Right lobe of liver (tissue), 6 donors: ENCODE measurements around the gene TEDC2. TPM values are rescaled to one million over a fixed set of nuclear protein-coding genes. Genes with fewer than 3 reads are reported as not detected.

Experiments
- ATAC-seq, 4 donors: fragments of 200-7000 bp; cut with Tn5 transposase; one replicate each; pipeline ENCODE4 v1.9.1; 2020; ENCODE audit warnings: mild to moderate bottlenecking in 4 of 4, moderate library complexity in 4 of 4
- DNase-seq, 3 donors: peaks; one replicate each; pipeline ENCODE4 v3.0.0-alpha.2; 2020
- H3K27ac ChIP-seq, 3 donors: fragments of 200-600 bp; one replicate each; pipeline ENCODE4 v1.8.0; 2022
- H3K27me3 ChIP-seq, 2 donors: fragments of 200-600 bp; one replicate each; pipeline ENCODE4 v1.8.0; 2022
- H3K36me3 ChIP-seq, 4 donors: fragments of 200-600 bp; sonication (generic) in 1 of 4; one replicate each; pipeline versions ENCODE4 v1.5.1 to v1.8.0; 2017 to 2022; ENCODE audit warnings: control low read depth in 1 of 4
- H3K4me1 ChIP-seq, 4 donors: fragments of 200-600 bp; sonication (generic) in 1 of 4; one replicate each; pipeline versions ENCODE4 v1.5.1 to v1.8.0; 2017 to 2022; ENCODE audit warnings: control low read depth in 1 of 4
- H3K4me3 ChIP-seq, 3 donors: fragments of 200-600 bp; one replicate each; pipeline ENCODE4 v1.8.0; 2022
- H3K9me3 ChIP-seq, 4 donors: fragments of 200-600 bp; sonication (generic) in 1 of 4; one replicate each; pipeline versions ENCODE4 v1.5.1 to v1.8.0; 2017 to 2022; ENCODE audit warnings: control low read depth in 1 of 4
- POLR2A ChIP-seq: fragments of 450-650 bp; IDR thresholded peaks from one replicate; pipeline ENCODE4 v1.6.1; 2017; ENCODE audit warnings: antibody characterized with exemption, mild to moderate bottlenecking
- WGBS: methylation state at CpG from one replicate; pipeline ENCODE4 v1.1.6; 2018; ENCODE audit warnings: low coverage, low lambda C conversion rate; ENCODE audit not compliant: insufficient coverage; ENCODE audit errors: missing lambda C conversion rate; 5-methylcytosine and 5-hydroxymethylcytosine counted together
- intact Hi-C, 2 donors: fragments of 100-400 bp; cut with DNase I; formaldehyde crosslinking; loops; one replicate each; pipeline versions ENCODE4 v1.11.2 to v1.14.1; 2022
- total RNA-seq, 6 experiments: library from RNA; depleted of rRNA in 2 of 6; stranded (reverse); fragments of >200 nt in 2 of 6; fragmentation: NEBNext Ultra II Directional in 3 of 6; extraction: Animal tissue kit (Norgen Biotek cat#: 25700) in 3 of 6; gene quantifications; one replicate each; pipeline versions ENCODE4 v1.1.0 to v1.2.4, GENCODE V29; 2016 to 2023
- TF ChIP-seq, protein P1 (sequence below), 4 donors: fragments of 200-600 bp in 3 of 4; fragments of 450-650 bp in 1 of 4; IDR thresholded peaks; one replicate each; pipeline versions ENCODE4 v1.5.1 to v1.8.0; 2016 to 2022; ENCODE audit warnings: antibody characterized with exemption in 4 of 4, mild to moderate bottlenecking in 2 of 4
- donor health status: DM: no; HTN: yes; CAD: no.
- donor health status: DM: no; HTN: no; CAD: no.
- donor health status: DM: no; HTN: no; CAD: no.
- donor health status: DM: no; HTN: yes; CAD: no.
- donor health status: DM: no; HTN: yes; CAD: no.

The TEDC2 gene
- total RNA-seq, 6 experiments from 2014 or later = 0.35 to 2.8 (median 0.87) TPM

DNA sequence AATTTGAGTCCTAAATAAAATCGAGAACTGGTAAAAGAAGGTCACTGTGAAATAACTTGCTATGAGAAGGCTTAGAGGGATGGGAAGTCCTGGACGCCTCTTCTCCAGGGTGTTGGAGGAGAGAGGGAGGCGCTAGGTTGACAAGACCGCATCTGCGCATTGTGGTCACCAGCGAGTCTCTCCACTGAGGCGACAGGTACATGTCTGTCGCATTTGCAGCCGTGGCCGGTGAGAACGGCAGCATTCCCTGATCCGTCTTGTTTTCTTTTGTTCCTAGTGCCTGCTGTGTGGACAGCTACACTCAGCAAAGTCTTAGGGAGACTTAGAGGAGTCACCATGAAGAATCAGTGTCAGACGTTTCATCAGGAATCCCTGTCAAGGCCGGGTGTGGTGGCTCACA is 45.8 kb downstream of the TEDC2 start:
- Histone ChIP-seq H3K9me3 (no peaks in the 10 kb centered on the region), H3K27ac (no peak overlapping the region), H3K27me3 (no peaks in the 10 kb centered on the region), H3K4me1 (peaks cover 0 to 18% (median 9%) of the 10 kb centered on the region in 4 donors), H3K36me3 (no peaks in the 10 kb centered on the region), H3K4me3 (no peak overlapping the region)
- TF ChIP-seq, protein P1, sequence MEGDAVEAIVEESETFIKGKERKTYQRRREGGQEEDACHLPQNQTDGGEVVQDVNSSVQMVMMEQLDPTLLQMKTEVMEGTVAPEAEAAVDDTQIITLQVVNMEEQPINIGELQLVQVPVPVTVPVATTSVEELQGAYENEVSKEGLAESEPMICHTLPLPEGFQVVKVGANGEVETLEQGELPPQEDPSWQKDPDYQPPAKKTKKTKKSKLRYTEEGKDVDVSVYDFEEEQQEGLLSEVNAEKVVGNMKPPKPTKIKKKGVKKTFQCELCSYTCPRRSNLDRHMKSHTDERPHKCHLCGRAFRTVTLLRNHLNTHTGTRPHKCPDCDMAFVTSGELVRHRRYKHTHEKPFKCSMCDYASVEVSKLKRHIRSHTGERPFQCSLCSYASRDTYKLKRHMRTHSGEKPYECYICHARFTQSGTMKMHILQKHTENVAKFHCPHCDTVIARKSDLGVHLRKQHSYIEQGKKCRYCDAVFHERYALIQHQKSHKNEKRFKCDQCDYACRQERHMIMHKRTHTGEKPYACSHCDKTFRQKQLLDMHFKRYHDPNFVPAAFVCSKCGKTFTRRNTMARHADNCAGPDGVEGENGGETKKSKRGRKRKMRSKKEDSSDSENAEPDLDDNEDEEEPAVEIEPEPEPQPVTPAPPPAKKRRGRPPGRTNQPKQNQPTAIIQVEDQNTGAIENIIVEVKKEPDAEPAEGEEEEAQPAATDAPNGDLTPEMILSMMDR (IDR thresholded peaks at IDR 0.05) = no peak
- TF ChIP-seq POLR2A = no peak
- no peak for DNase-seq
- ATAC-seq = no peak
- 91% methylated on average over 8 of the region's 14 CpGs for WGBS
- intact Hi-C loops = loop anchor here (10.0 kb wide), 1 partner anchor 311 kb away; the partner anchor contains the start of gene CASKIN1 (in 2 of the 2)

DNA sequence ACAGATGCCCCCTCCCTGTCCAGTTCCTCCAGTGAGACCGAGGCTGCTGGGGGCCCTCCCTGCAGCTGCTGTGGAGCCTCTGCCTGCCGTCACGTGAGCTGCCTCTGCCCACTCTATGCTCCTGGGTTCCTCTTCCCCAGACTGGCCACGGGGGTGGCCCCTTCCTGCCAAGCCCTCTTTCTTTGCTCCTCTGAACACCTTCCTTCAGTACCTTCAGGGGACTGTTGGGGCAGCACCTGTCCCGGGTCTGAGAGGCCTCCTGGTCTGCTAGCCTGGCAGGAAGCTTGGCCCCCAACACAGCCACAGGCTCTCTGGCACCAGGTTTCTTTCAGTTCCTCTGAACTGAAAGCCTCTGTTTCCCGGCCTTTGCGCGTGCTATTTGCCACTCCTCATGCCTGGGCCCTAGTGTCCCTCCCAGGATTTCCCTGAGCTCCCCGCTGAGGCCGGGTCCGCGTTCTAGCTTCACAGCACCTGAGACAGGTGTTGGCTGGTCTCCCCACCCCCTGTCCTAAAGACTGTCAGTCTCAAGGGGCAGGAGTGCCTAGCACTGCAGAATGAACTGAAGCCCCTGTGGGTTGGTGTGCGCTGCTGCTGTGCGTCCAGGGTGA is 47.2 kb downstream of the TEDC2 start:
- ATAC-seq = peak; percentile 9 to 52 (median 43)
- H3K9me3 ChIP-seq = no peaks in the 10 kb centered on the region
- H3K27ac ChIP-seq = peak overlapping the region in 2 of 3 donors; percentile 57 to 63
- DNase-seq = peak; percentile 51 to 70 (median 56)
- H3K36me3 ChIP-seq = no peaks in the 10 kb centered on the region
- no peaks in the 10 kb centered on the region for H3K27me3 ChIP-seq
- H3K4me1 ChIP-seq = peaks cover 0 to 17% (median 6%) of the 10 kb centered on the region in 4 donors
- 45% methylated on average over 2 of the region's 14 CpGs for WGBS
- TF ChIP-seq, protein P1 (IDR thresholded peaks at IDR 0.05) = no peak
- TF ChIP-seq POLR2A = no peak
- intact Hi-C loops = loop anchor here (10.0 kb wide), 1 partner anchor 312 kb away; the partner anchor contains the start of gene CASKIN1 (in 2 of the 2)
- no peak overlapping the region for H3K4me3 ChIP-seq

DNA sequence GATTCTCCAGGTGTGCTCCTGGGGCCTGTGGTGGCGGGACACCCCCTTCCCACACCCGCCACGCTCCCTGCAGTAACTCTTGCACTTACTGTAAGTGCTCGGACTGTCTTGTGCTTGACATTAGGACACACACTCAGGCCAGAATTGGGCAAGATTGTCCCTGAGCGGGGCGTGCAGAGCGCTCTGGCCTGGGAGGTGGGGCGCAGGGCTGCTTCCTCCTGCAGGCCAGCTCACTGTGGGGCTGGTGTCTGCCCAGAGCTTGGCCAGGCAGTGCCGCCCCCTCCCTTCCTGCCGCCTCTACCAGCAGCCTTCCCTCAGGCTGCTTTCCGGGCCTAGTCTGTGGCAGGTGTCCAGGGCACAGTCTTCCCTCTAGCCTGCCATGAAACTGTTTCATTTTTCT is 47.8 kb downstream of the TEDC2 start:
- ATAC-seq (peak; percentile 51 to 76 (median 60)), DNase-seq (peak in 2 of 3 donors; percentile 59 to 76)
- no peak overlapping the region for H3K4me3 ChIP-seq
- H3K27me3 ChIP-seq = no peaks in the 10 kb centered on the region
- peak overlapping the region in 2 of 3 donors; percentile 57 to 63 for H3K27ac ChIP-seq
- peak; percentile 6 for TF ChIP-seq POLR2A
- TF ChIP-seq, protein P1 (IDR thresholded peaks at IDR 0.05) = no peak
- no peaks in the 10 kb centered on the region for H3K36me3 ChIP-seq
- intact Hi-C loops = loop anchor here (10.0 kb wide), 1 partner anchor 313 kb away; the partner anchor contains the start of gene CASKIN1 (in 2 of the 2)
- no peaks in the 10 kb centered on the region for H3K9me3 ChIP-seq
- peaks cover 0 to 14% (median 5%) of the 10 kb centered on the region in 4 donors for H3K4me1 ChIP-seq
- 61% methylated on average over 5 of the region's 11 CpGs for WGBS

GRCh38 chr16:2508722-2509400 is 49.0 kb downstream of the TEDC2 start:
- no peaks in the 10 kb centered on the region for H3K9me3 ChIP-seq
- WGBS = 83% methylated on average over 3 of the region's 18 CpGs
- no peak overlapping the region for H3K27ac ChIP-seq
- H3K36me3 ChIP-seq = no peaks in the 10 kb centered on the region
- DNase-seq (no peak), ATAC-seq (no peak)
- TF ChIP-seq, protein P1 (IDR thresholded peaks at IDR 0.05) = no peak
- TF ChIP-seq POLR2A = no peak
- no peaks in the 10 kb centered on the region for H3K27me3 ChIP-seq
- peaks cover 0 to 2% (median 0%) of the 10 kb centered on the region in 4 donors for H3K4me1 ChIP-seq
- intact Hi-C loops = loop anchor here (10.0 kb wide), 1 partner anchor 314 kb away; the partner anchor contains the start of gene CASKIN1 (in 2 of the 2)
- H3K4me3 ChIP-seq = no peak overlapping the region
